ENCODE results near the gene RSPH1. TPM values are rescaled to one million over a fixed set of nuclear protein-coding genes. Genes with fewer than 3 reads are reported as not detected.
A peak's percentile ranks its signal among the peaks of the same experiment; 100 is the strongest.

RSPH1 gene
- total RNA-seq, 1 experiment from 2014 or later = 0.31 TPM

DNA sequence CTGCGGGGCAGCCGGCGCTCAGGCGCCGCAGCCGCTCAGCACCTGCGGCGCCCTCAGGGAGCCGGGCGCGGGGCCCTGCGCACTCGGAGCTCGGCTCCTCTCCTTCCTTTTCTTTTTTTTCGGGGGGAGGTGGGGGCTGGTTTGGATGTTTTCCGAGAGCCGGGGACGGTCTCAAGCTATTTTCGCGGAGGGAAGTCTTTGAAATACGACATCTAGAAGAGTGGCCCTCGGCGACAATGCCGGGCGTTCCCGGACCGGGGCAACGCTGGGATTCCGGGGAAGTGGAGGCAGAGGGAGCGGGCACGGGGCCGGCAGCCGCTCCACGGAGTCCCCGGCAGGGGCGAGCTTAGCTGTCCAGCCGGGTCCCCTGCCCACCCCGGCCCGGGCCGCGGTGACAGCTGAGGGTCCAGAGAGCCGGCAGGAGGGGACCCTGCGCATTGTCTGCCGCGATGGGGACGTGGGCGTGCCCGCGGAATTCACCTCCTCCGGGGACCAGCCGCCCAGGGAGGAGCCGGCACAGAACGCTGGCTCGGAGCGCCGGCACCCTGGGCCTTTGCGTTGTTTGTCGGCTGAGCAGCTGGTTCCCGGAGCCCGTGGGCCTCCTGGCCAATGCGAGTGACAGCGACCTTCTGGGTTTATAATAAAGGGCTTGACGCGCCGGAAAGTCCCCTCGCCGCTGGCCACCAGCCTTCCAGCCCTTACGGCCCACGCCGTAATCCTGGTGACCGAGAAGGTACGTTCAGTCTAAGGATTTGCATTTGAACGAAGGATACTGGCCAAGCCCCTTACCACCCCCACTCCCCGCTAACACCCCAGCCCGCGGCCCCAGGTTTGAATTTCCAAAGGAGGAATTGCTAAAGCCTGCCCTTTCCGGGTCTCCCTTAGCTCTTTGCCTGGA is 18.2 kb upstream of the RSPH1 start:
- no CpG with 5 or more reads among the region's 77 CpGs for WGBS (ENCODE audit: extremely low coverage, insufficient read length, low lambda C conversion rate)
- H3K27ac Mint-ChIP-seq = peak overlapping the region in 2 of 3 experiments; percentile 79 to 83; a peak in 4 of 7 replicates
- Histone ChIP-seq H2BK120ac (ENCODE audit: low read depth, low read length, poor library complexity, severe bottlenecking) (no peak overlapping the region), H3K27me3 (ENCODE audit: insufficient read depth, low read length) (no peaks in the 10 kb centered on the region), H2AK5ac (ENCODE audit: insufficient read length, low read length) (no peak overlapping the region), H3K56ac (ENCODE audit: insufficient read length, low read depth, low read length) (no peak overlapping the region), H2BK20ac (ENCODE audit: low read depth, low read length, poor library complexity, severe bottlenecking) (no peak overlapping the region), H3K14ac (ENCODE audit: insufficient read depth, low read length) (no peak overlapping the region; the same call in 1 of the 2 replicates), H2BK5ac (ENCODE audit: insufficient read length, low read length) (no peak overlapping the region), H4K20me1 (ENCODE audit: control insufficient read depth, insufficient read depth, insufficient read length) (no peaks in the 10 kb centered on the region), H3K9ac (ENCODE audit: extremely low read depth, insufficient read length, low read length) (no peak overlapping the region), H4K5ac (ENCODE audit: insufficient read length, low read depth, low read length) (no peak overlapping the region), H3K4me1 (ENCODE audit: insufficient read depth, low read length) (peaks cover 9% of the 10 kb centered on the region; the same call in 1 of the 2 replicates), H3T11ph (ENCODE audit: low read length) (no peak overlapping the region), H3K9me3 (ENCODE audit: control insufficient read depth, low read depth, low read length) (no peaks in the 10 kb centered on the region), H2BK15ac (ENCODE audit: low read depth, low read length) (no peak overlapping the region; the same call in 1 of the 2 replicates), H3K23ac (ENCODE audit: insufficient read length, low read depth, low read length) (no peak overlapping the region), H3K27ac (ENCODE audit: insufficient read length, low read depth, low read length) (no peak overlapping the region), H3K4ac (ENCODE audit: low read depth, low read length) (no peak overlapping the region), H2BK12ac (ENCODE audit: insufficient read length, low read depth, low read length) (no peak overlapping the region), H2AFZ (ENCODE audit: low read length) (no peak overlapping the region), H3K4me2 (ENCODE audit: insufficient read depth, insufficient read length, low read length) (peak overlapping the region; percentile 89), H4K91ac (ENCODE audit: insufficient read length, low read depth, low read length) (no peak overlapping the region), H3K79me2 (ENCODE audit: insufficient read depth, low read length) (no peaks in the 10 kb centered on the region), H3K23me2 (ENCODE audit: insufficient read length, low read depth, low read length, poor library complexity, severe bottlenecking) (peaks cover 10% of the 10 kb centered on the region), H3K79me1 (ENCODE audit: insufficient read depth, low read depth, low read length, poor library complexity, severe bottlenecking) (no peaks in the 10 kb centered on the region), H3K18ac (ENCODE audit: insufficient read length, low read depth, low read length) (peak overlapping the region; percentile 50), H4K8ac (replicated peaks; ENCODE audit: insufficient read length, low read depth, low read length) (no peak overlapping the region)
- peak overlapping the region; percentile 68 to 85 for H3K4me3 Mint-ChIP-seq
- H3K36me3 Mint-ChIP-seq (ENCODE audit: insufficient read depth in 1 of 3, low read depth in 3 of 3) = peaks cover 0 to 25% (median 15%) of the 10 kb centered on the region in 3 experiments; a peak in 5 of 7 replicates
- no peaks in the 10 kb centered on the region; a peak in 1 of 5 replicates for H3K9me3 Mint-ChIP-seq
- TF ChIP-seq CTCF (conservative IDR thresholded peaks at IDR 0.05) = no peak; the same call in 2 of the 3 replicates
- DNase-seq = peak; percentile 81
- peaks cover 37 to 47% of the 10 kb centered on the region in 2 experiments for H3K4me1 Mint-ChIP-seq
- H3K27me3 Mint-ChIP-seq (ENCODE audit: low read depth) = peaks cover 7% of the 10 kb centered on the region

All from H9 (cell line).